Effector memory CD4-positive, alpha-beta T cell (primary cell): ENCODE data around the gene ADGRD1.
"Not testable (repeated sequence)": the region's sequence is repeated elsewhere in the genome, so short reads cannot be mapped to it uniquely, and the experiment has no call there.

Experiments used
- DNase-seq, 3 donors: peaks; one replicate each; pipeline ENCODE4 v3.0.0-alpha.2; 2020
- H3K27ac ChIP-seq: 2 replicates; pipeline ENCODE4 v1.7.0; 2013; ENCODE audit warnings: mild to moderate bottlenecking, low read length, moderate library complexity; ENCODE audit not compliant: insufficient read depth, poor library complexity, severe bottlenecking
- H3K27me3 ChIP-seq: replicated peaks from 2 replicates; pipeline ENCODE4 v1.7.0; 2013; ENCODE audit warnings: mild to moderate bottlenecking, low read length; ENCODE audit not compliant: insufficient read depth, control insufficient read depth, poor library complexity, severe bottlenecking
- H3K36me3 ChIP-seq: 2 replicates; pipeline ENCODE4 v1.7.0; 2013; ENCODE audit warnings: mild to moderate bottlenecking, low read length, moderate library complexity; ENCODE audit not compliant: control insufficient read depth, insufficient read depth
- H3K4me1 ChIP-seq: 2 replicates; pipeline ENCODE4 v1.7.0; 2013; ENCODE audit warnings: low read length, mild to moderate bottlenecking; ENCODE audit not compliant: control insufficient read depth, insufficient read depth, poor library complexity, severe bottlenecking
- H3K4me3 ChIP-seq: 2 replicates; pipeline ENCODE4 v1.7.0; 2013; ENCODE audit warnings: low read length, low read depth, mild to moderate bottlenecking; ENCODE audit not compliant: insufficient read depth, poor library complexity, severe bottlenecking
- H3K9me3 ChIP-seq: 2 replicates; pipeline ENCODE4 v1.7.0; 2013; ENCODE audit warnings: mild to moderate bottlenecking, low read length, moderate library complexity; ENCODE audit not compliant: control insufficient read depth

Gene ADGRD1

GRCh38 chr12:131063413-131063812 is 109.7 kb downstream of the ADGRD1 start:
- Histone ChIP-seq H3K27ac (no peak overlapping the region), H3K27me3 (peaks cover 3% of the 10 kb centered on the region), H3K36me3 (no peaks in the 10 kb centered on the region), H3K4me3 (no peak overlapping the region), H3K9me3 (no peaks in the 10 kb centered on the region), H3K4me1 (no peaks in the 10 kb centered on the region)
- DNase-seq, result no peak

GRCh38 chr12:131063960-131064359 is 110.3 kb downstream of the ADGRD1 start:
- Histone ChIP-seq H3K27me3 (peaks cover 3% of the 10 kb centered on the region), H3K9me3 (no peaks in the 10 kb centered on the region), H3K4me1 (no peaks in the 10 kb centered on the region), H3K4me3 (no peak overlapping the region), H3K36me3 (no peaks in the 10 kb centered on the region), H3K27ac (no peak overlapping the region)
- no peak for DNase-seq

GRCh38 chr12:131065279-131065678 is 111.6 kb downstream of the ADGRD1 start:
- H3K4me3 ChIP-seq, result no peak overlapping the region
- H3K27me3 ChIP-seq, result peaks cover 3% of the 10 kb centered on the region
- H3K9me3 ChIP-seq, result no peaks in the 10 kb centered on the region
- H3K36me3 ChIP-seq, result no peaks in the 10 kb centered on the region
- H3K4me1 ChIP-seq, result no peaks in the 10 kb centered on the region
- no peak for DNase-seq
- H3K27ac ChIP-seq, result no peak overlapping the region

GRCh38 chr12:131065801-131066200 is 112.1 kb downstream of the ADGRD1 start:
- no peak for DNase-seq
- Histone ChIP-seq H3K4me1 (no peaks in the 10 kb centered on the region), H3K9me3 (no peaks in the 10 kb centered on the region), H3K27ac (no peak overlapping the region), H3K4me3 (no peak overlapping the region), H3K27me3 (peaks cover 3% of the 10 kb centered on the region), H3K36me3 (no peaks in the 10 kb centered on the region)

GRCh38 chr12:131066207-131066885 is 112.6 kb downstream of the ADGRD1 start:
- no peak for DNase-seq

GRCh38 chr12:131066886-131067490 is 113.3 kb downstream of the ADGRD1 start:
- H3K4me3 ChIP-seq, result no peak overlapping the region
- peaks cover 3% of the 10 kb centered on the region for H3K27me3 ChIP-seq
- no peaks in the 10 kb centered on the region for H3K9me3 ChIP-seq
- H3K4me1 ChIP-seq, result no peaks in the 10 kb centered on the region
- no peak for DNase-seq
- H3K27ac ChIP-seq, result no peak overlapping the region
- no peaks in the 10 kb centered on the region for H3K36me3 ChIP-seq

More at GRCh38 chr12:131066207-131066885, 112.6 kb downstream of the ADGRD1 start:
- H3K9me3 ChIP-seq, result no peaks in the 10 kb centered on the region
- no peaks in the 10 kb centered on the region for H3K36me3 ChIP-seq
- no peak overlapping the region for H3K4me3 ChIP-seq
- peaks cover 3% of the 10 kb centered on the region for H3K27me3 ChIP-seq
- H3K4me1 ChIP-seq, result no peaks in the 10 kb centered on the region
- H3K27ac ChIP-seq, result no peak overlapping the region

GRCh38 chr12:131067981-131068851 is 114.5 kb downstream of the ADGRD1 start:
- Histone ChIP-seq H3K4me1 (no peaks in the 10 kb centered on the region), H3K27ac (no peak overlapping the region)
- DNase-seq, result no peak

GRCh38 chr12:131068926-131069720 is 115.4 kb downstream of the ADGRD1 start:
- not testable (repeated sequence) for DNase-seq, H3K27ac ChIP-seq, H3K36me3 ChIP-seq, H3K4me3 ChIP-seq, H3K27me3 ChIP-seq, H3K4me1 ChIP-seq, H3K9me3 ChIP-seq

More at GRCh38 chr12:131067981-131068851, 114.5 kb downstream of the ADGRD1 start:
- Histone ChIP-seq H3K9me3 (no peaks in the 10 kb centered on the region), H3K27me3 (peaks cover 3% of the 10 kb centered on the region), H3K36me3 (no peaks in the 10 kb centered on the region), H3K4me3 (no peak overlapping the region)

GRCh38 chr12:131070136-131070535 is 116.4 kb downstream of the ADGRD1 start:
- DNase-seq, H3K4me1 ChIP-seq, H3K27ac ChIP-seq, H3K27me3 ChIP-seq, H3K9me3 ChIP-seq, H3K4me3 ChIP-seq, H3K36me3 ChIP-seq: not testable (repeated sequence)
